LHCN-M2 (cell line): ENCODE measurements around the gene SEMA5A. TPM values are rescaled to one million over a fixed set of nuclear protein-coding genes. Genes with fewer than 3 reads are reported as not detected.
A peak's percentile ranks its signal among the peaks of the same experiment; 100 is the strongest.

Experiments used
- DNase-seq: peaks from one replicate; pipeline ENCODE4 v3.0.0-alpha.2; 2012; ENCODE audit warnings: low read depth
- total RNA-seq: library from RNA; depleted of rRNA; stranded (reverse); fragments of >200 nt; gene quantifications from 2 replicates; pipeline ENCODE4 v1.2.3, GENCODE V29; 2014

Gene SEMA5A
- total RNA-seq, 1 experiment from 2014 or later, result 11.4 TPM

- DNase-seq, result no peak
These were observed 327.5 kb downstream of the SEMA5A start for GRCh38 chr5:9218358-9218757.

- DNase-seq, result no peak
These were observed 333.3 kb downstream of the SEMA5A start for GRCh38 chr5:9212605-9213004.

DNA sequence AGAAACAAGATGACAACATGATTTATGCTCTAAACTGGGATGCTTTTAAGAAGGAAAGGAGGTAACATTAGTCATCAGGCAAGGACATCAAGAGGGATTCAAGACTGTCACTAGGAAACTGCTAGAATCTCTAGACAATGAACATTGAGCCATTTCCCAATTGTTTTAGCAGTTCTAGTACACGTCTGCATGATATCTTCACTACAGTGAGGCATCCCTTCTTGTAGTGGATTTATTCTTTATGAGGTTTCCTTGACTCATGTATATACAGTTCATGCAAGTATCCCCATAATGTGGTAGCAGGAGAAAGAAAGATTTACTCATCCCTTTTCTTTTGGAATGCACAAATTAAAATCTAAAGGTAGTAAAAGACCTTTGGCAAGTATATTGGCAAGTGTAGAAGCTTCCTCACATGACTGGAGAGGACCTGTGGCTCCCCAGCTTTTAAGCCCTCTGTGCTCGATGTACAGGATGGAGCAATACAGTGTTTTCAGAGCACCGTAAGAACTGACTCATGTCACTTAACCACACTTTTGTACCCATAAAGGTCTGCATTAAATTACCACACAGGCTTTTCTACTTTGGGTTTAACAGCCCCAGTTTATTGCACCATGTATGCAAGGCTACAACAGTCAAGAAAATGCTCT lies 335.9 kb downstream of the SEMA5A start:
- peak; percentile 48 for DNase-seq

DNA sequence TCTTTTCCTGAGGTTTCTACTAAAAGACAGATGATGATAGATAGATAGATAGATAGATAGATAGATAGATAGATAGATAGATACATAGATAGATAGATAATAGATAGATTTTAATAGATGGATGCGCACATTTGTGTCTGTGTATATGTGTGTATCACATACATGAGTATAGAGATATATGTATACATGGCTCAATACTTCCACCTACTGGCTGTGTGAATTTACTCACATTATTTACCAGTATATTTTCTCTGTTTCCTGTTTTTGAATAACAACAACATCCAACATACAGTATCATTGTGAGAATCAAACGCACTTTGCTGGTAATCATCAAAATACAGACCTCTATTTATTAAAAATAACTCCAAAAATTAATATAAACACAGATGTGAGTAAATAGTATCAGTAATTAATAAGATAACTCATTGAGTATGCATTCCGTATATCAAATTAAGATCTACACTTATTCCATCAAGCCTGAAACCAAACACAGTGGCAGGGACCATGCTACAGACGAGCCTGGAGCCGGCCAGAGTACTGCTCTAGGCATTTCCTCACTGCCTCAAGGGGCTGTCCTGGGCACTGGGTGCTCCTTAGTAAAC lies 338.0 kb downstream of the SEMA5A start:
- DNase-seq, result peak; percentile 57

DNA sequence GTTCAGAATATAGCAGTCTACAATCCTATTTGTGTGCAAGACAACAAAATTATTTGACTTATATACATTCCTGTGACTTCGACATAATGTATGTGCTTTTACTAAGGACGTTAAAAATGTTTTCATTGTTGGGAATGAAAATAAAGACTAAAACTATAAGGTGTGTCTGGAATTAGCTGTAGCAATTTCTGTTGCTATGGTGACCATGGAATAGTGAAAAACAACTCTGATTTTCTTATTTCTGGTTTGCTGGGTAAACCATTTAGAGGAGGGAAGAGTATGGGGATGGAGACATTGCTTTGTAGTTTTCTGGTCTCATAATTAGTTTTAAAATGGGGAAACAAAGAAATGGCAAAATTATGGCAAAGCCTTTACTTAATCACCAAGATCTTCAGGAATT lies 343.2 kb downstream of the SEMA5A start:
- no peak for DNase-seq

DNA sequence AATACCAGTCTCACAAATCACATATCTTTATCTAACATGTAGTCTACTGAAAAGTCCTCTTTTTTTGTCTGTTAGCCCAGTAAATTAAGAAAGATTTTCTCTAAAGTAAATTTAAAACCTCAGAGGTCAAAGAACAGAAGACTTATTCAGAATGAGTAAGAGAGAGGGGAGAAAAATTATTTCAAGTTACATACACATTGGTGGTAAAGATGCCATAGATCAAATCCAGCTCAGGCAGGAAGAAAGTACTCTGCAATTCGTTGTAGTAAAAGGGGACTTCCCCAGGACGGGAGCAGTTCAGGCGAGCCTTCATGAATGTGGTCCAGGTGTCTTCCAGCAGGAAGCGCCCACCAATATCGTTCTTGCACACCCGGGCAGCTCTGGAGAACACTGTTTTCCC lies 344.1 kb downstream of the SEMA5A start:
- no peak for DNase-seq

- DNase-seq, result no peak
These were observed 344.9 kb downstream of the SEMA5A start for GRCh38 chr5:9201011-9201410.

- DNase-seq, result peak; percentile 35
These were observed 347.5 kb downstream of the SEMA5A start for GRCh38 chr5:9198394-9198793.

- peak; percentile 41 for DNase-seq
These were observed 348.0 kb downstream of the SEMA5A start for GRCh38 chr5:9197881-9198260.

GRCh38 chr5:9196403-9197227 lies 349.3 kb downstream of the SEMA5A start:
- DNase-seq, result peak; percentile 33

GRCh38 chr5:9194509-9194908 lies 351.4 kb downstream of the SEMA5A start:
- DNase-seq, result no peak

DNA sequence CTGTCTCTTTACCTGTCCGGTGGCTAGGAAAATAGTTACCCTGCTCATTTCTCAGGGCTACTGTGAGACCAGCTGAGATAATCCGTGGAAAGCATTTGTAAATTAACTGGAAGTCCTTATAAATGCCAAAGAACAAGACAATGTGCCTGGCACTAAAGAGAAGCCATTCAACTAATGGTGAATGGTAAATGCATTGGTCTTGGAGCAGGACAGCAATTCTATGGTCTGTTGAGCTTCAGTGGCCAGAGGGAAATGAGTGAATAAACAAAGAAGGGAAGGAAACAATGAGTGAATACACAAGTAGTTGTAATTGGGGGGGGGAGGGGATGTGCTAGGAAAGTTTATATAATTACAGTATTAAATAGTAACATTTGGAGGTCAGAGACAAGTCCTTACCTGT lies 353.6 kb downstream of the SEMA5A start:
- no peak for DNase-seq

GRCh38 chr5:9189681-9190080 lies 356.2 kb downstream of the SEMA5A start:
- no peak for DNase-seq

DNA sequence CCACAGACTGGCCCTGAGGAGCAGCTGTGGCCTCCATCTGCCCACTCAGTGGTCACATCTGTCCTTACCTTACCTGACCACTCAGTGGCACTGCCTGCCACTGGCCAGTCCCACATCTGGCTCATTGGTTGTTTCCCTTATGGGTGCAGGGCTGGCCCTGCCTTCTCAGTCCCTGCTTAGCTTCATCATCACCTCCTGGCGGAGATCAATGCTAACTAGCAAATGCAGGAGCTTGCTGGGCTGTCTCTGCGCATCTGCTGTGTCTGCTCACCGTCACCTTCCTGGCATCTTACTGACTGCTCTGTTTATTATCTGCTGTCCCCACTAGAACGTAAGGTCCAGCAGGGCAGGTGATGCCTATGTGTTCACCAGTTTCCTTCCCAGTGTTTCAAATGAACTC lies 356.9 kb downstream of the SEMA5A start:
- DNase-seq, result no peak

DNA sequence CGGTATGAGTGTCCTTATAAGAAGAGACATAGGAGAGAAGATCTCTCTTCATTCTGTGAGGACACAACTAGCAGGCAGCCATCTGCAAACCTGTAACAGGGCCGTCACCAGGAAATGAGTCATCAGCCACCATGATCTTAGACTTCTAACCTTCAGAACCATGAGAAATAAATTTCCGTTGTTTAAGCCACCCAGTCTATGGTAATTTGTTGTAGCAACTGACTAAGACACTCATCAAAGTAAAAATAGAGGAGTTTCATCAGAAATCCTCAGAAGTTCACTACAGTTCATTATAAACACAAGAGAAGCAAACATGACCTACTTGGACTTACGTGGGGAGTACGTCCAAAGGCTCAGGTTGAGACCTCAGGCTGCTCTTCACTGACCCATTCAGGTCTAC lies 357.7 kb downstream of the SEMA5A start:
- DNase-seq, result peak; percentile 87

DNA sequence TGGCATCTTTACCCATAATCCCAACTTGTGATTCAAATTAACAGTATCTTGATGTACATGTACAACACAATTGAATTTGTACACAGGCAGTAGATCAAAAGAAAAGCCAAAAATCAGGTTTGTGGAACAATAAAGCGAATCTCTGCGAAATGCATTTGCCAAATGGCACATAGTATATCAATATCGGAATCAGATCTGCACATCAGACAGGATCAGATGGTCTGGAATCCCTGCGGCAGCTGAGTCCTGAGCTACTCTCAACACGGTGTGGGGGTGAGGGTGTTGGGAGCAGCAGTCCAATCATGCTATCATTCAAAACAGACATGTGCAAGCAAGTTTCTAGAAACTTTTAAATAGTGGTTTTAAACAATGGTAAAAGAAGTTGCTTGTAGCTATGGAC lies 358.3 kb downstream of the SEMA5A start:
- DNase-seq, result no peak

- DNase-seq, result no peak
These were observed 359.8 kb downstream of the SEMA5A start for GRCh38 chr5:9186069-9186468.

GRCh38 chr5:9183992-9184391 lies 361.9 kb downstream of the SEMA5A start:
- no peak for DNase-seq

GRCh38 chr5:9182899-9183695 lies 362.8 kb downstream of the SEMA5A start:
- no peak for DNase-seq

DNA sequence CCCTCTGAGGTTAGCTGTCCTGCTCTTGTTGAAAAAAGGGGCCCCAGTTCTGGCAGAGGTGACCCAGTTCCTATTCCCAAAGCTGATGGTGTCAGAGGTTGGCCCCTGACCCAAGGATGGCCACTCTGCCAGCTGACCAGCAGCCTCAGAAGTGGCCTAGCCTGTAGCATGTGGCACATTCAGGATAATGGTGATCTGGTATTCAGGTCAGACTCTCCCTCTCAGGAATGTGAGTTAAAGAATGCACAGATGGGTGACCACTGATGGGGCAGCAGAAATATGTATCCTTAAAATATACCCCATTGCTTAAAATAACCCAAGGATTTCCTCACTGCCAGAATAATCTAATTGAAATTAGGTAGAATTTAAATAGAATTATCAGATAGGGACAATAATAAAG lies 369.2 kb downstream of the SEMA5A start:
- peak; percentile 18 for DNase-seq

DNA sequence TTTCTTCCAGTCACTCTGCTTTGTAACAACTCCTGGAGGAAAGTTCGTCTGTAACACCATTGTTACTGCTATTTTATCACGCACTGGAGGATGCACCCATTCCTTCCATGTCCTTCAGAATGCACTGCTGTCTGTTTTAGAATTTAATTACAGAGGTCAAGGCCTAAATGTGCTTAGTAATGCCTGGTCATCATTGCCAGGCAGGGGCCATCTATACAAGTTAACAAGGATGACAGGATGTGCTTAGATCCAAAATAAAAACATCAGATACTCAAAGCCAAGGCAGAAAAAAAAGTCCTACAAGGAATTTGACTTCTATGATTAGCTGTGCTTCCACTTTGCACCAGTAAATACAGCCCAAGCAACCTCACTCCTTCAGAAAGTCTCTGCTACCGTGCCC lies 371.4 kb downstream of the SEMA5A start:
- DNase-seq, result peak; percentile 40
